HepG2 (cell line): Measurements from ENCODE around the gene C20orf204. TPM values are rescaled to one million over a fixed set of nuclear protein-coding genes. Genes with fewer than 3 reads are reported as not detected.
A peak's percentile ranks its signal among the peaks of the same experiment; 100 is the strongest.

Experiments used
- ATM ChIP-seq: fragments of 450-650 bp; IDR thresholded peaks from 2 replicates; pipeline ENCODE4 v1.7.1; 2017; ENCODE audit warnings: mild to moderate bottlenecking, borderline replicate concordance
- BCL6 ChIP-seq: IDR thresholded peaks from 2 replicates; pipeline ENCODE4 v1.6.1; 2016; ENCODE audit warnings: missing genetic modification reagents, missing compliant biosample characterization
- CSRNP1 ChIP-seq: sonication (generic); formaldehyde crosslinking; IDR thresholded peaks from 2 replicates; pipeline ENCODE4 v1.8.1; 2023; ENCODE audit warnings: mild to moderate bottlenecking, missing genetic modification reagents
- ELF1 ChIP-seq: sonication (generic); formaldehyde crosslinking; IDR thresholded peaks from 2 replicates; pipeline ENCODE4 v1.4.0; 2020; ENCODE audit warnings: missing genetic modification reagents
- KLF11 ChIP-seq: IDR thresholded peaks from 2 replicates; pipeline ENCODE4 v1.6.1; 2016; ENCODE audit warnings: missing compliant biosample characterization
- MBNL3 ChIP-seq: fragments of 250-450 bp; sonication (Bioruptor Pico); conservative IDR thresholded peaks from 2 replicates; pipeline ENCODE4 v1.8.0; 2022; ENCODE audit warnings: mild to moderate bottlenecking, inconsistent platforms
- MIXL1 ChIP-seq: IDR thresholded peaks from 2 replicates; pipeline ENCODE4 v1.6.1; 2016
- NFE2L1 ChIP-seq: sonication (generic); formaldehyde crosslinking; IDR thresholded peaks from 2 replicates; pipeline ENCODE4 v1.4.0; 2020; ENCODE audit warnings: missing genetic modification reagents, mild to moderate bottlenecking, borderline replicate concordance
- POLR2AphosphoS2 ChIP-seq: IDR thresholded peaks from 2 replicates; pipeline ENCODE4 v1.6.1; 2011; ENCODE audit warnings: low read depth, low read length, improper control_type of control experiment
- SIX1 ChIP-seq: sonication (generic); formaldehyde crosslinking; IDR thresholded peaks from 2 replicates; pipeline ENCODE4 v1.4.0; 2020; ENCODE audit warnings: missing genetic modification reagents, borderline replicate concordance
- SYNCRIP ChIP-seq: fragments of 200-400 bp; formaldehyde crosslinking; IDR thresholded peaks from 2 replicates; pipeline ENCODE4 v1.6.1; 2018; ENCODE audit warnings: mild to moderate bottlenecking, low read depth, low read length; ENCODE audit not compliant: insufficient read depth
- TBX3 ChIP-seq: fragments of 450-650 bp; IDR thresholded peaks from 2 replicates; pipeline ENCODE4 v1.6.1; 2017; ENCODE audit warnings: antibody characterized with exemption, mild to moderate bottlenecking, inconsistent platforms, borderline replicate concordance
- ZFP82 ChIP-seq: sonication (generic); formaldehyde crosslinking; IDR thresholded peaks from 2 replicates; pipeline ENCODE4 v1.5.1; 2020; ENCODE audit warnings: mild to moderate bottlenecking, missing genetic modification reagents, borderline replicate concordance
- ZNF512B ChIP-seq: sonication (generic); formaldehyde crosslinking; IDR thresholded peaks from 2 replicates; pipeline ENCODE4 v1.5.1; 2020; ENCODE audit warnings: missing genetic modification reagents, mild to moderate bottlenecking, borderline replicate concordance
- ZNF547 ChIP-seq: sonication (generic); formaldehyde crosslinking; IDR thresholded peaks from 2 replicates; pipeline ENCODE4 v1.5.1; 2020; ENCODE audit warnings: mild to moderate bottlenecking, missing genetic modification reagents
- ZZZ3 ChIP-seq: sonication (generic); formaldehyde crosslinking; IDR thresholded peaks from 2 replicates; pipeline ENCODE4 v1.4.0; 2020; ENCODE audit warnings: missing genetic modification reagents, mild to moderate bottlenecking, borderline replicate concordance
- polyA plus RNA-seq, 8 experiments: library from polyadenylated mRNA; depleted of rRNA in 3 of 8; stranded (reverse) in 7 of 8; unstranded in 1 of 8; fragments of >200 nt; fragmentation: Illumina TruSeq in 4 of 8; extraction: Trizol in 4 of 8; gene quantifications; 2 replicates each; pipeline versions ENCODE4 v1.2.1 to v1.2.3, GENCODE V29; 2011 to 2016; ENCODE audit warnings: low read depth in 4 of 8, missing spikeins in 1 of 8, mixed read lengths in 1 of 8; ENCODE audit not compliant: insufficient read depth in 1 of 8
- total RNA-seq, 5 experiments: library from RNA; depleted of rRNA; stranded (reverse); fragments of >200 nt; fragmentation: Illumina TruSeq; extraction: Trizol; gene quantifications; 2 replicates each; pipeline ENCODE4 v1.2.3, GENCODE V29; 2016; ENCODE audit warnings: low read depth in 1 of 5
- TF ChIP-seq, protein P1 (sequence below): sonication (generic); formaldehyde crosslinking; IDR thresholded peaks from 2 replicates; pipeline ENCODE4 v1.4.0; 2020; ENCODE audit warnings: mild to moderate bottlenecking, missing genetic modification reagents

Gene C20orf204
- total and polyA plus RNA-seq, 2 of the 13 experiments (the other 11 are each of a cell fraction or from before 2014, with no cell fraction given) = 22.1 to 80.0 TPM

- TF ChIP-seq ZZZ3 (CRISPR knock-in tag) = no peak
- TF ChIP-seq BCL6 (CRISPR knock-in tag) = no peak
- TF ChIP-seq CSRNP1 (CRISPR knock-in tag) = peak; percentile 90; the same call in 1 of the 2 replicates
- TF ChIP-seq ELF1 (CRISPR knock-in tag) = peak; percentile 62
- TF ChIP-seq TBX3 = no peak
- no peak for TF ChIP-seq ZFP82
- peak; percentile 45; the same call in 1 of the 2 replicates for TF ChIP-seq SIX1 (CRISPR knock-in tag)
- TF ChIP-seq ATM = no peak
- TF ChIP-seq SYNCRIP = no peak
- peak; percentile 32; the same call in 1 of the 2 replicates for TF ChIP-seq MIXL1
- TF ChIP-seq ZNF547 (CRISPR knock-in tag) = peak; percentile 75; the same call in 1 of the 2 replicates
- TF ChIP-seq, protein P1, sequence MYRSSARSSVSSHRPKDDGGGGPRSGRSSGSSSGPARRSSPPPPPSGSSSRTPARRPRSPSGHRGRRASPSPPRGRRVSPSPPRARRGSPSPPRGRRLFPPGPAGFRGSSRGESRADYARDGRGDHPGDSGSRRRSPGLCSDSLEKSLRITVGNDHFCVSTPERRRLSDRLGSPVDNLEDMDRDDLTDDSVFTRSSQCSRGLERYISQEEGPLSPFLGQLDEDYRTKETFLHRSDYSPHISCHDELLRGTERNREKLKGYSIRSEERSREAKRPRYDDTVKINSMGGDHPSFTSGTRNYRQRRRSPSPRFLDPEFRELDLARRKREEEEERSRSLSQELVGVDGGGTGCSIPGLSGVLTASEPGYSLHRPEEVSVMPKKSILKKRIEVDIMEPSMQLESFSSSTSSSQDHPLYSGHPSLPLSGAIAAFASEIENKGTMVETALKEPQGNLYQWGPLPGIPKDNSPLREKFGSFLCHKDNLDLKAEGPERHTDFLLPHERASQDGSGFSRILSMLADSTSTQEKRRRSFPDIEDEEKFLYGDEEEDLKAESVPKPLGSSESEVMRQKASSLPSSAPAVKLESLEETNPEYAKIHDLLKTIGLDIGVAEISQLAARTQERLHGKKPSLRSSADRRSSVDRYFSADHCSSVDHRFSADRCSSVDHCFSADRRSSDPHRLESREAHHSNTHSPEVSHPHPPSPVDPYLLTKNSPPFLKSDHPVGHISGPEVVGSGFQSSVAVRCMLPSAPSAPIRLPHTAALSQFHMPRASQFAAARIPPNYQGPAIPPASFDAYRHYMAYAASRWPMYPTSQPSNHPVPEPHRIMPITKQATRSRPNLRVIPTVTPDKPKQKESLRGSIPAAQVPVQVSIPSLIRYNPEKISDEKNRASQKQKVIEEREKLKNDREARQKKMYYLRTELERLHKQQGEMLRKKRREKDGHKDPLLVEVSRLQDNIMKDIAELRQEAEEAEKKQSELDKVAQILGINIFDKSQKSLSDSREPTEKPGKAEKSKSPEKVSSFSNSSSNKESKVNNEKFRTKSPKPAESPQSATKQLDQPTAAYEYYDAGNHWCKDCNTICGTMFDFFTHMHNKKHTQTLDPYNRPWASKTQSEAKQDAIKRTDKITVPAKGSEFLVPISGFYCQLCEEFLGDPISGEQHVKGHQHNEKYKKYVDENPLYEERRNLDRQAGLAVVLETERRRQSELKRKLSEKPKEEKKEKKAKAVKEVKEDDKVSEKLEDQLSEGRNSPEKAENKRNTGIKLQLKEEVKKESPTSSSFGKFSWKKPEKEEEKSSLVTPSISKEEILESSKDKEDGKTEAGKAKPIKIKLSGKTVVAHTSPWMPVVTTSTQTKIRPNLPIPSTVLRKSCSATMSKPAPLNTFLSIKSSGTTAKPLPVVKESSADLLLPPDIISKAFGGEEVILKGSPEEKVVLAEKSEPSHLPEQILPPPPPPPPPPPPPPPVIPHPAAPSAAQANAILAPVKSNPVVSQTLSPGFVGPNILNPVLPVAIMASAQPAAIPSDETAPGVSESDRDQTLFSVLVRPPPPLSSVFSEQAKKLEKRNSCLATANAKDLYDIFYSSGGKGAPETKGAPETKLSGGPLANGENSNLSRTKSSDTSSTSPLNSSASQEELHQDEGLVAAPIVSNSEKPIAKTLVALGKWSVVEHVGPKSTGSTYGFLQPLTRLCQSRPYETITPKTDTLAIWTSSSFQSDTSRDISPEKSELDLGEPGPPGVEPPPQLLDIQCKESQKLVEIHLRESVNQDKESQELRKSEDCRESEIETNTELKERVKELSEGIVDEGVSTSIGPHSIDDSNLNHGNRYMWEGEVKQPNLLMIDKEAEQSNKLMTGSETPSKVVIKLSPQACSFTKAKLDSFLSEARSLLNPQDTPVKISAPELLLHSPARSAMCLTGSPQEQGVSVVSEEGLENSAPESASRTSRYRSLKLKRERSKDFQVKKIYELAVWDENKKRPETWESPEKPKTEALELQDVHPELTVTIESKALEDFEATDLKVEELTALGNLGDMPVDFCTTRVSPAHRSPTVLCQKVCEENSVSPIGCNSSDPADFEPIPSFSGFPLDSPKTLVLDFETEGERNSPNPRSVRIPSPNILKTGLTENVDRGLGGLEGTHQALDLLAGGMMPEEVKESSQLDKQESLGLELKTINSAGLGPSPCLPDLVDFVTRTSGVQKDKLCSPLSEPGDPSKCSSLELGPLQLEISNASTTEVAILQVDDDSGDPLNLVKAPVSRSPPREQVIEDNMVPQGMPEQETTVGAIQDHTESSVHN (CRISPR knock-in tag) = 0 out of 2 replicates have a peak, but pooled peaks have one; percentile 0
- no peak for TF ChIP-seq NFE2L1 (CRISPR knock-in tag)
- TF ChIP-seq MBNL3 (CRISPR knock-in tag) = no peak
- peak; percentile 72; the same call in 1 of the 2 replicates for TF ChIP-seq ZNF512B (CRISPR knock-in tag)
- TF ChIP-seq KLF11 (CRISPR knock-in tag) = peak; percentile 84; the same call in 1 of the 2 replicates
- no peak for TF ChIP-seq POLR2AphosphoS2
Observed at GRCh38 chr20:64050261-64051032, 14.5 kb downstream of the C20orf204 start (continued).
